K562 (cell line): Measurements from ENCODE around the gene NDFIP1. TPM values are rescaled to one million over a fixed set of nuclear protein-coding genes. Genes with fewer than 3 reads are reported as not detected.

ENCODE experiments used
- ATAC-seq: fragments of 200-7000 bp; cut with Tn5 transposase; 3 replicates; pipeline ENCODE4 v1.9.1; 2020; ENCODE audit warnings: moderate library complexity
- BruUV-seq: library from RNA; stranded (reverse); fragments of 400-500 nt; replicated peaks from 2 replicates; lab custom pipeline; 2021; lab: Mats Ljungman, UMichigan
- CTCF ChIA-PET: fragments of 300-600 bp; formaldehyde crosslinking; extraction: SDS; loops from one replicate; lab custom pipeline; 2021; ENCODE audit warnings: low intra/inter-chr PET ratio; lab: Yijun Ruan, JAX
- POLR2A ChIA-PET: fragments of 300-600, 350-650 bp; sonication (Branson Sonifier 250); formaldehyde crosslinking; extraction: SDS; loops from one replicate; lab custom pipeline; 2021; ENCODE audit warnings: antibody characterized with exemption, inconsistent platforms; lab: Yijun Ruan, JAX
- DNase-seq, 4 experiments: peaks; one replicate each; pipeline versions ENCODE4 v3.0.0 to v3.0.0-alpha.2; 2011 to 2018; ENCODE audit warnings: low spot score in 3 of 4, mixed read lengths in 3 of 4; ENCODE audit errors: extremely low read depth in 1 of 4
- FAIRE-seq: peaks from 2 replicates; lab custom pipeline; 2011; peaks lifted over from hg19 to GRCh38; lab: Jason Lieb, UNC
- H2AFZ ChIP-seq: 2 replicates; pipeline ENCODE4 v1.6.0; 2011; ENCODE audit warnings: low read depth, low read length, control low read depth, inconsistent platforms
- H3K27ac ChIP-seq: fragments of 200-600 bp; 3 replicates; pipeline ENCODE4 v1.8.0; 2011; ENCODE audit warnings: low read depth, mild to moderate bottlenecking, control low read depth, inconsistent platforms, low read length, moderate library complexity, mixed read lengths; ENCODE audit errors: extremely low read depth
- H3K27me3 ChIP-seq, 2 experiments: fragments of 300-600 bp in 1 of 2; 2 replicates in 1 of 2; 3 replicates in 1 of 2; pipeline versions ENCODE4 v1.6.0 to v1.8.0; 2011; ENCODE audit warnings: inconsistent platforms in 2 of 2, low read length in 2 of 2, mild to moderate bottlenecking in 1 of 2, mixed read lengths in 1 of 2, moderate library complexity in 1 of 2; ENCODE audit not compliant: control insufficient read depth in 2 of 2, insufficient read depth in 2 of 2
- H3K36me3 ChIP-seq: fragments of 300-600 bp; 3 replicates; pipeline ENCODE4 v1.8.0; 2011; ENCODE audit warnings: mild to moderate bottlenecking, low read length, inconsistent platforms; ENCODE audit not compliant: control insufficient read depth, insufficient read depth
- H3K4me1 ChIP-seq, 2 experiments: fragments of 200-600 bp in 1 of 2; replicated peaks in 1 of 2; 2 replicates in 1 of 2; 3 replicates in 1 of 2; pipeline versions ENCODE4 v1.5.1 to v1.8.0; 2011; ENCODE audit warnings: inconsistent platforms in 2 of 2, low read length in 2 of 2, mild to moderate bottlenecking in 1 of 2, mixed read lengths in 1 of 2, moderate library complexity in 1 of 2; ENCODE audit not compliant: control insufficient read depth in 2 of 2, insufficient read depth in 2 of 2
- H3K4me2 ChIP-seq: 2 replicates; pipeline ENCODE4 v1.6.1; 2011; ENCODE audit warnings: low read length, control low read depth, inconsistent platforms, mixed read lengths; ENCODE audit not compliant: insufficient read depth
- H3K4me3 ChIP-seq: fragments of 200-600 bp; sonication (generic), shearing (Covaris generic); 2 replicates; pipeline ENCODE4 v1.5.1; 2016; ENCODE audit warnings: control low read depth, inconsistent platforms
- H3K79me2 ChIP-seq: fragments of 200-600 bp; 3 replicates; pipeline ENCODE4 v1.8.0; 2011; ENCODE audit warnings: low read length, inconsistent platforms; ENCODE audit not compliant: control insufficient read depth, insufficient read depth
- H3K9ac ChIP-seq, 2 experiments: 2 replicates each; pipeline versions ENCODE4 v1.6.0 to v1.6.1; 2011; ENCODE audit warnings: low read depth in 2 of 2, low read length in 2 of 2, control low read depth in 1 of 2, inconsistent platforms in 1 of 2, mild to moderate bottlenecking in 1 of 2, mixed read lengths in 1 of 2; ENCODE audit not compliant: insufficient read depth in 1 of 2
- H3K9me1 ChIP-seq: one replicate; pipeline ENCODE4 v1.6.0; 2011; ENCODE audit warnings: inconsistent platforms, mild to moderate bottlenecking, low read length, moderate library complexity; ENCODE audit not compliant: control insufficient read depth, insufficient read depth
- H3K9me3 ChIP-seq: replicated peaks from 2 replicates; pipeline ENCODE4 v1.5.1; 2011; ENCODE audit warnings: low read depth, low read length, inconsistent platforms; ENCODE audit not compliant: control insufficient read depth, insufficient read depth
- H4K20me1 ChIP-seq: replicated peaks from 2 replicates; pipeline ENCODE4 v1.6.1; 2011; ENCODE audit warnings: low read length, inconsistent platforms, mixed read lengths; ENCODE audit not compliant: control insufficient read depth, insufficient read depth
- HBP1 ChIP-seq: fragments of 450-650 bp; formaldehyde crosslinking; IDR thresholded peaks from 2 replicates; pipeline ENCODE4 v1.4.0; 2022; ENCODE audit warnings: missing genetic modification characterization
- KDM2B ChIP-seq: fragments of 250-450 bp; sonication (Bioruptor Pico); IDR thresholded peaks from 2 replicates; pipeline ENCODE4 v1.8.0; 2021; ENCODE audit warnings: mild to moderate bottlenecking, moderate library complexity
- KLF13 ChIP-seq: fragments of 450-650 bp; IDR thresholded peaks from 2 replicates; pipeline ENCODE4 v1.6.1; 2016; ENCODE audit warnings: missing genetic modification characterization, low read depth, mild to moderate bottlenecking, missing compliant biosample characterization, moderate library complexity, borderline replicate concordance
- SMARCC2 ChIP-seq: fragments of 450-650 bp; IDR thresholded peaks from 2 replicates; pipeline ENCODE4 v1.6.1; 2017; ENCODE audit warnings: antibody characterized with exemption, moderate library complexity, mild to moderate bottlenecking, low read depth
- TAF9B ChIP-seq: fragments of 450-650 bp; IDR thresholded peaks from 2 replicates; pipeline ENCODE4 v1.6.1; 2018; ENCODE audit warnings: mild to moderate bottlenecking; ENCODE audit not compliant: partially characterized antibody
- TSC22D4 ChIP-seq: fragments of 450-650 bp; IDR thresholded peaks from 2 replicates; pipeline ENCODE4 v1.6.1; 2016; ENCODE audit warnings: missing genetic modification characterization, missing biosample characterization, control low read depth
- ZEB2 ChIP-seq: fragments of 450-650 bp; IDR thresholded peaks from 2 replicates; pipeline ENCODE4 v1.6.1; 2016
- WGBS: fragments of 100-300 bp; shearing (Covaris generic); methylation state at CpG from one replicate; pipeline ENCODE4 v1.1.6; 2016; ENCODE audit warnings: low coverage, mixed read lengths; ENCODE audit not compliant: insufficient coverage; ENCODE audit errors: missing lambda C conversion rate; 5-methylcytosine and 5-hydroxymethylcytosine counted together
- in situ Hi-C: fragments of 300-500 bp; cut with MboI; formaldehyde crosslinking; loops from 4 replicates; pipeline ENCODE4 v1.15.0; 2018; ENCODE audit warnings: inconsistent platforms, mixed read lengths
- intact Hi-C: fragments of 100-400 bp; cut with micrococcal nuclease; formaldehyde crosslinking; loops from 2 replicates; pipeline ENCODE4 v1.14.2; 2022
- polyA plus RNA-seq, 8 experiments: library from polyadenylated mRNA; depleted of rRNA in 4 of 8; stranded (reverse) in 5 of 8; unstranded in 3 of 8; fragments of >200 nt; fragmentation: Nextera tagmentation in 2 of 8; fragmentation: Illumina TruSeq in 1 of 8; extraction: Ambion mirVana in 2 of 8; extraction: Trizol in 1 of 8; gene quantifications; 2 replicates each; pipeline versions ENCODE4 v1.2.1 to v1.2.3, GENCODE V29; 2011 to 2014; ENCODE audit warnings: inconsistent platforms in 1 of 8, missing spikeins in 1 of 8
- total RNA-seq, 7 experiments: library from RNA; depleted of rRNA in 6 of 7; stranded (reverse); fragments of >200 nt in 6 of 7; fragmentation: Illumina TruSeq in 2 of 7; extraction: Trizol in 2 of 7; gene quantifications; 2 replicates each; pipeline versions ENCODE4 v1.2.1 to v1.2.3, GENCODE V29; 2011 to 2021; ENCODE audit warnings: low replicate concordance in 1 of 7
- TF ChIP-seq, protein P1 (sequence below): IDR thresholded peaks from 2 replicates; pipeline ENCODE4 v1.6.1; 2012; ENCODE audit warnings: low read depth, low read length, improper control_type of control experiment, borderline replicate concordance

NDFIP1 gene
- total and polyA plus RNA-seq, 9 of the 15 experiments (the other 6 are each of a cell fraction or from before 2014, with no cell fraction given) = 5.3 to 37.5 (median 31.9) TPM

DNA sequence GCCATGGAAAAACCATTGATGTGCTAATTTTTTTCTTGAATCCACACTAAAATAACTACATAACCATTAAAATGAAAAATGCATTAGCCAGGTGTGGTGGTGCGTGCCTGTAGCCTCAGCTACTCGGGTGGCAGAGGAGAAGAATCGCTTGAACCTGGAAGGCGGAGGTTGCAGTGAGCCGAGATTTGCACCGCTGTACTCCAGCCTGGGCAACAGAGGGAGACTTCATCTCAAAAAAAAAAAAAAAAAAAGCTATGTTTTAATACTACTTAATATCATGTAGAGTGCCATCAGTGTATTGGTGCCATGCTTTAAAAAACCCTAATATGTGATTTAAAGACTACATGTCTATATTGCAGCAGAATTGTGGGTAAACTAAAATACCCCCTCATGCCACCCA is 58.9 kb downstream of the NDFIP1 start (continued):
- TF ChIP-seq KDM2B (CRISPR knock-in tag) = no peak
- TF ChIP-seq HBP1 = no peak

DNA sequence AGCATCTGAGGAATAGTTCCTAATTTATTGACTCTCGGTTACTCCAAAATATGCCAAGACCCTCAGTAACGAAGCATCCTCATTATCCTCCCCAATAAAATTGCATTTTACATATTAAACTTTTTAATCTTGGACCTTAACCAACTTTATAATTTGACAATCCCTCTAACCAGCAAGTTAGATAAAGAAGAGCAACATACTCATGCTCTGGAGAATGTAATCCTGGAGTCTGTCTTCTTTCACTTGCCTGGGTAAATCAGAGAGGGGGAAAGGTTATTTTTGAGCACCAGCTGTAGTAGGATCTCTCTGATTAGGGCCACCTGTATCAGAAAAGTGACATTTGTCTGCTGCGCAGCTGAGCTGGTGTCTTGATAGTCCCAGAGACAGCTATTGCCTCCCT is 59.8 kb downstream of the NDFIP1 start:
- Histone ChIP-seq H3K79me2 (no peaks in the 10 kb centered on the region), H3K4me3 (no peak overlapping the region), H3K27me3 (peaks cover 20 to 37% of the 10 kb centered on the region in 2 experiments)
- no peak for FAIRE-seq
- no peak for TF ChIP-seq SMARCC2
- TF ChIP-seq, protein P1, sequence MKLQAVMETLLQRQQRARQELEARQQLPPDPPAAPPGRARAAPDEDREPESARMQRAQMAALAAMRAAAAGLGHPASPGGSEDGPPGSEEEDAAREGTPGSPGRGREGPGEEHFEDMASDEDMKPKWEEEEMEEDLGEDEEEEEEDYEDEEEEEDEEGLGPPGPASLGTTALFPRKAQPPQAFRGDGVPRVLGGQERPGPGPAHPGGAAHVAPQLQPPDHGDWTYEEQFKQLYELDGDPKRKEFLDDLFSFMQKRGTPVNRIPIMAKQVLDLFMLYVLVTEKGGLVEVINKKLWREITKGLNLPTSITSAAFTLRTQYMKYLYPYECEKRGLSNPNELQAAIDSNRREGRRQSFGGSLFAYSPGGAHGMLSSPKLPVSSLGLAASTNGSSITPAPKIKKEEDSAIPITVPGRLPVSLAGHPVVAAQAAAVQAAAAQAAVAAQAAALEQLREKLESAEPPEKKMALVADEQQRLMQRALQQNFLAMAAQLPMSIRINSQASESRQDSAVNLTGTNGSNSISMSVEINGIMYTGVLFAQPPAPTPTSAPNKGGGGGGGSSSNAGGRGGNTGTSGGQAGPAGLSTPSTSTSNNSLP = no peak
- TF ChIP-seq TAF9B = no peak
- TF ChIP-seq ZEB2 = no peak
- TF ChIP-seq KLF13 = no peak
- no peak for TF ChIP-seq TSC22D4
- TF ChIP-seq, all 486 proteins: peak for 0
- Histone ChIP-seq H3K9me1 (no peaks in the 10 kb centered on the region), H3K27ac (no peak overlapping the region), H3K4me1 (peaks cover 0 to 4% of the 10 kb centered on the region in 2 experiments; a peak in 2 of 5 replicates), H3K36me3 (no peaks in the 10 kb centered on the region), H3K4me2 (no peak overlapping the region), H4K20me1 (no peaks in the 10 kb centered on the region), H2AFZ (no peak overlapping the region), H3K9ac (no peak overlapping the region), H3K9me3 (no peaks in the 10 kb centered on the region)
- intact Hi-C loops (no loop called here), in situ Hi-C loops (loop anchor here (10.0 kb wide), 1 partner anchor 526 kb away; no protein-coding TSS in a partner anchor)
- DNase-seq = no peak
- no peak for ATAC-seq
- WGBS = 27% methylated on average over 3 of the region's 3 CpGs
- ChIA-PET POLR2A (no interaction called here), CTCF (no interaction called here)
- no TSS peak for BruUV-seq
